ENCODE results near the gene M1AP. TPM values are rescaled to one million over a fixed set of nuclear protein-coding genes. Genes with fewer than 3 reads are reported as not detected.

The M1AP gene
- total RNA-seq, 1 donor from 2014 or later: not detected

GRCh38 chr2:74522516-74522915 is 125.6 kb downstream of the M1AP start:
- no peak for DNase-seq

DNA sequence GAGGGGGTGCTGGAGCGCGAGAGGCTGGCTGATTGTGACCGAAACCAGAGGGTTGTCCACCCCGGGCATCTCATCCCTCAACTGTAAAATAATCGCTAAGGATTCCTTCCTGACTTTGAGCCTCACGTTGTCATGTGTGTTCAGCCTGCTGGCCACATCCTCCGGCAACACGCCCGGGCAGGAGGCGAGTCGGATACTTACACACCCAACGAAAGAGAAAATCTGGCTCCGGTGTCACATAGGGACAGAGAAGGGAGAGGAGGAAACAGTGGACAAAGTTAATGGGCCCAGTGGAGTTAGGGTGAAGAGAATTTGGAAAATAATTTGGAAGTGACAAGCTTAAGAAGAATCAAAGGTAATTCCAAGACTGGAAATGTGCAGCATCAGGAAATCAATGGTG is 131.5 kb downstream of the M1AP start:
- no peak for DNase-seq

GRCh38 chr2:74515981-74516633 is 132.0 kb downstream of the M1AP start:
- DNase-seq: peak; percentile 71

DNA sequence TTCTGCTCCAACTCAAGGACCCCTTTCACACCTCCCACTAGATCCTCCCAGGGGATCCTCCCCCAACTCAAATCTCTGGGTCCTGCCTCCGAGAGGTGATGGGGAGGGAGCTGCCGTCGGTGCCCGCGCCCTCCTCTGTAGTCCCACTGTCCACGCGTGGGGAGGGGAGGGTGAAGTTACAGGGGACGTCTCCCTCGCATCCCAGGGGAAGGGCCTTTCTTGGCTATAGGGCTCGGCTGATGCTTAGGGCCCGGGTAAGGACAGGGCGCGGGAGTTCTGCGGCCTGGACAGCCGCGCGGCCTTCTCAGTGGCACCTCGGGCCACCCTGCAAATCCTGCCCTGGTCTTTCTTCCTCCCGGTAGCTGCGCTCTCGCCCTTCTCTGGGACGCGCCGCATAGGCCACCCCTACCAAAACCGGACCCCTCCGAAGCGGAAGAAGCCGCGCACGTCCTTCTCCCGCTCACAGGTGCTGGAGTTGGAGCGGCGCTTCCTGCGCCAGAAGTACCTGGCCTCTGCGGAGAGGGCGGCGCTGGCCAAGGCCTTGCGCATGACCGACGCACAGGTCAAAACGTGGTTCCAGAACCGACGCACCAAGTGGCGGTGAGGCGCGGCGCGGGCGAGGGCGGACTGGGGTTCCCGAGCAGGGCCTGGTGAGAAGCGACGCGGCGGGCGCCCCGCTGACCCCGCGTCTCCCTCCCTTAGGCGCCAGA is 132.7 kb downstream of the M1AP start:
- no peak for DNase-seq

GRCh38 chr2:74514368-74515270 is 133.5 kb downstream of the M1AP start, which contains the start of gene TLX2:
Gene TLX2, plus strand, starts transcription at chr2:74514450. Its CDS starts 357 bp downstream, at chr2:74514807.
- DNase-seq: peak; percentile 9

- no peak for DNase-seq
These were observed 134.3 kb downstream of the M1AP start for GRCh38 chr2:74513605-74514367.

- no peak for DNase-seq
These were observed 135.2 kb downstream of the M1AP start for GRCh38 chr2:74512744-74513604.

DNA sequence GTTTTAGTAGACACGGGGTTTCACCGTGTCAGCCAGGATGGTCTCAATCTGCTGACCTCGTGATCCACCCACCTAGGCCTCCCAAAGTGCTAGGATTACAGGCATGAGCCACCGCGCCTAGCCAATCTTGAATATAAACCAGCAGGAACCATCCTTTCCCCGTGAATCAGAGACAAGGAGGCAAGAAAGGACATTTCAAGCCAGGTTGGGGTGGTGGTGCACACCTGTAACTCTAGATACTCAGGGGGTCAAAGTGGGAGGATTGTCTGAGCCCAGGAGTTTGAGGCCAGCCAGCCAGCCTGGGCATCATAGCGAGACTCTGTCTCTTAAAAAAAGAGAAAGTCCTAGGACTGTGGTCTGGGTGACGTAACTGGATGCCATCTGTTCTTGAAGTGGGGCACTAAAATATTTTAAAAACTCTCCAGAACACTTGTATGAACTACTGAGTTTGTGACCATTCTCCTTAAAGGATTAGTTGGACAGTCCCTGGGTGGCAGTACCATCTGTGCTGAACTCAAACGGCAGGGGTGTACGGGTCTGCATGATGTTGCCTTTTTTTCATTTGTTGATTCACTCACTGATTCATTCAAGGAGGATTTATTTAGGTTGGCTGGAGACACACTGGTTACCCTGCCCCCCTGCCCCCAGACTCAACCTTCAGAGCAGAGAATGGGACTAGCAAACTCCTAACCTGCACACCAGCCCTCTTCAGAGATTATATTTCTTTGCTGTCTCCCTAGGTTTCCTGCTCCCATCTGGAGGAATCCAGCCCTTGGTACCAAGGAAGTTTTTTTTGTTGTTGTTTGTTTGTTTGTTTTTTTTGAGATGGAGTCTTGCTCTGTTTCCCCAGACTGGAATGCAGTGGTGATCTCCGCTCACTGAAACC is 136.8 kb downstream of the M1AP start:
- DNase-seq: no peak

DNA sequence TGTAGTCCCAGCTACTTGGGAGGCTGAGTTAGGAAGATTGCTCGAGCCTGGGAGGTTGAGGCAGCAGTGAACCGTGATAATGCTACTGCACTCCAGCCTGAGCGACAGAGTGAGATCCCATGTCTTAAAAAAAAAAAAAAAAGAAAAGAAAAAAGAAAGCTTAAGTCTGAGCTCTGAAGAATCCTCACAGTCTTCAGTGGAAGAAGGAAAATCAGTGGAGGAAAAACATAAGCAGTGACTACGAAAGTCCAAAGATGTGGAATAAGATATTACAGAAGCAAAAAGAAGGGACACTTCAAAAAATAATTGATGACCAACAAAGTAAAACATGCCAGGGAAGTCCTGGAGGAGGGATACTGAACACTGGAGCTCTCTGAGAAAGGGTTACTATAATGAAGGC is 137.9 kb downstream of the M1AP start:
- DNase-seq: no peak

DNA sequence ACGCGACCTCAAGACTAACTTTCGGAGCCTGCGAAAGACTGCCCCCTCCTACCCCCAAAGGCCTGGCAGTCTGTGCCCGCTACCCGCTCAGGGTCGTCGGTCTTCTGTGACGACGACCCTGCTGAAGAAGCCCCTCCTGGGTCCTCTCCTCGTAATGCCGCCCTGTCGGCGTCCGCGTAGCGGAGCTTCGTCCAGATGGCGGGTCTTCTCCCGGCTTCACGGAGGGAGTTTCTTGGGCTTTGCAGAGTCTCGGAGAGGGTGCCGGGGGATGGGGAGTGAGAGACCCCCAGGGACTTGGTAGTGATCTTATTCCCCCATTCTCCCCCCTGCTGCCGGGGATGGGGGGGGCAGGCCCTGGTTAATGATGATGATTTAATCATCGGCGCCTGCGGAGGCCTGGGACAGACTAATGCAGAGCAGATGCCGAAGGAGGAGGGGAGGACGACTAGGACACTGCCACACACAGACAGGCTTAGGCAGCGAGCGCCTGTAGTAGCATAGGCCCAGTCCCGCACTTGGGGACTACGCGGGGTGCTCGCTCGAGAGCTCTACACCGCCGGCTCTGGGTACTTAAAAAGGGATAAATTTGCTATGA is 140.1 kb downstream of the M1AP start:
- DNase-seq: peak; percentile 30

Other genes with a start within 250 kb of the M1AP start
- 0.14 and 0.17 TPM in 2 replicates for gene C2orf81, start 226.7 kb downstream of the M1AP start, total RNA-seq
- gene WDR54, start 226.6 kb downstream of the M1AP start, total RNA-seq: 23.3 and 36.9 TPM in 2 replicates
- 21.6 and 27.0 TPM in 2 replicates for gene RTKN, start 206.4 kb downstream of the M1AP start, total RNA-seq
- gene INO80B, start 193.2 kb downstream of the M1AP start, total RNA-seq: 6.5 and 24.0 TPM in 2 replicates
- 34.3 and 44.9 TPM in 2 replicates for gene WBP1, start 189.9 kb downstream of the M1AP start, total RNA-seq
- gene MOGS, start 182.9 kb downstream of the M1AP start, total RNA-seq: 74.4 and 85.1 TPM in 2 replicates
- gene MRPL53, start 175.7 kb downstream of the M1AP start, total RNA-seq: 25.9 and 33.7 TPM in 2 replicates
- gene CCDC142, start 165.3 kb downstream of the M1AP start, total RNA-seq: 14.9 and 22.8 TPM in 2 replicates
- gene TTC31, start 165.2 kb downstream of the M1AP start, total RNA-seq: 18.2 and 21.6 TPM in 2 replicates
- gene LBX2, start 148.7 kb downstream of the M1AP start, total RNA-seq: 0.98 and 2.9 TPM in 2 replicates
- 9.7 and 11.7 TPM in 2 replicates for gene PCGF1, start 140.6 kb downstream of the M1AP start, total RNA-seq
- 0.17 TPM in 1 of 2 replicates, not detected in the other for gene TLX2, start 133.9 kb downstream of the M1AP start, total RNA-seq
- gene DQX1, start 122.1 kb downstream of the M1AP start, total RNA-seq: not detected in 2 replicates
- 87.2 and 127 TPM in 2 replicates for gene AUP1, start 118.6 kb downstream of the M1AP start, total RNA-seq
- 50.9 and 51.8 TPM in 2 replicates for gene HTRA2, start 118.4 kb downstream of the M1AP start, total RNA-seq
- gene LOXL3, start 94.4 kb downstream of the M1AP start, total RNA-seq: 0.85 and 1.7 TPM in 2 replicates
- 20.8 and 21.5 TPM in 2 replicates for gene DOK1, start 93.6 kb downstream of the M1AP start, total RNA-seq
- gene SEMA4F, start 5.9 kb upstream of the M1AP start, total RNA-seq: 4.4 and 5.0 TPM in 2 replicates
- 3.1 and 7.6 TPM in 2 replicates for gene HK2, start 185.8 kb upstream of the M1AP start, total RNA-seq